CD4-positive, alpha-beta T cell (primary cell): ENCODE measurements around the gene ATP12A. TPM values are rescaled to one million over a fixed set of nuclear protein-coding genes. Genes with fewer than 3 reads are reported as not detected.

ENCODE experiments used
- ATAC-seq: fragments of 200-7000 bp; cut with Tn5 transposase; one replicate; pipeline ENCODE4 v1.10.0; 2022; ENCODE audit warnings: mild to moderate bottlenecking; ENCODE audit not compliant: poor library complexity
- CTCF ChIA-PET: fragments of 350-600 bp; sonication (Branson Sonifier 250); formaldehyde crosslinking; loops from one replicate; lab custom pipeline; 2021; ENCODE audit warnings: antibody characterized with exemption, inconsistent platforms; lab: Charles Lee
- POLR2A ChIA-PET: fragments of 350-600 bp; sonication (Branson Sonifier 250); formaldehyde crosslinking; loops from one replicate; lab custom pipeline; 2021; ENCODE audit warnings: antibody characterized with exemption, inconsistent platforms; lab: Charles Lee
- DNase-seq, 14 experiments: peaks; one replicate each; pipeline ENCODE4 v3.0.0-alpha.2; 2013 to 2020; ENCODE audit warnings: mixed read lengths in 2 of 14
- H3K27ac ChIP-seq, 2 donors: one replicate each; pipeline versions ENCODE4 v1.5.1 to v1.7.0; 2013; ENCODE audit warnings: low read length in 2 of 2, low read depth in 1 of 2, mild to moderate bottlenecking in 1 of 2
- H3K27me3 ChIP-seq, 2 experiments: 1 replicate in 1 of 2; 2 replicates in 1 of 2; pipeline versions ENCODE4 v1.6.1 to v1.7.0; 2013; ENCODE audit warnings: low read length in 2 of 2, control low read depth in 1 of 2, mild to moderate bottlenecking in 1 of 2, moderate library complexity in 1 of 2; ENCODE audit not compliant: insufficient read depth in 2 of 2, control insufficient read depth in 1 of 2
- H3K36me3 ChIP-seq: one replicate; pipeline ENCODE4 v1.6.1; 2013; ENCODE audit warnings: low read length, control low read depth; ENCODE audit not compliant: insufficient read depth
- H3K4me1 ChIP-seq: one replicate; pipeline ENCODE4 v1.6.1; 2013; ENCODE audit warnings: low read length, control low read depth; ENCODE audit not compliant: insufficient read depth
- H3K4me3 ChIP-seq: one replicate; pipeline ENCODE4 v1.5.1; 2013; ENCODE audit warnings: mild to moderate bottlenecking, low read length, moderate library complexity
- H3K9me3 ChIP-seq, 2 experiments: 1 replicate in 1 of 2; 2 replicates in 1 of 2; pipeline versions ENCODE4 v1.6.1 to v1.7.0; 2013; ENCODE audit warnings: low read length in 2 of 2, mild to moderate bottlenecking in 2 of 2, control low read depth in 1 of 2, moderate library complexity in 1 of 2; ENCODE audit not compliant: control insufficient read depth in 1 of 2, insufficient read depth in 1 of 2
- H3K27ac Mint-ChIP-seq: one replicate; pipeline ENCODE4 v1.8.0; 2020; ENCODE audit warnings: mixed read lengths
- H3K27me3 Mint-ChIP-seq: one replicate; pipeline ENCODE4 v1.8.0; 2021; ENCODE audit warnings: mixed read lengths
- H3K36me3 Mint-ChIP-seq: one replicate; pipeline ENCODE4 v1.8.0; 2021; ENCODE audit warnings: low read depth, mixed read lengths
- H3K4me1 Mint-ChIP-seq: one replicate; pipeline ENCODE4 v1.8.0; 2021; ENCODE audit warnings: low read depth, mixed read lengths
- H3K4me3 Mint-ChIP-seq: one replicate; pipeline ENCODE4 v1.8.0; 2020; ENCODE audit warnings: mild to moderate bottlenecking, mixed read lengths
- H3K9me3 Mint-ChIP-seq: one replicate; pipeline ENCODE4 v1.8.0; 2020; ENCODE audit warnings: mixed read lengths
- intact Hi-C, 2 experiments: fragments of 100-400 bp; cut with DNase I in 1 of 2; cut with micrococcal nuclease in 1 of 2; formaldehyde crosslinking; loops; one replicate each; pipeline versions ENCODE4 v1.15.1 to v1.9.0; 2023 to 2025; cut with DNase I, micrococcal nuclease
- total RNA-seq, 174 experiments: library from RNA in 2 of 174; stranded (reverse) in 2 of 174; gene quantifications; one replicate each; pipeline ENCODE4 v1.2.3 and lab custom pipeline; 2021 to 2026
- TF ChIP-seq, protein P1 (sequence below): fragments of 200-600 bp; IDR thresholded peaks from one replicate; pipeline ENCODE4 v1.8.0; 2022; ENCODE audit warnings: antibody characterized with exemption, mild to moderate bottlenecking

The ATP12A gene
- total RNA-seq, 2 experiments from 2014 or later = 0.05 to 0.06 TPM

DNA sequence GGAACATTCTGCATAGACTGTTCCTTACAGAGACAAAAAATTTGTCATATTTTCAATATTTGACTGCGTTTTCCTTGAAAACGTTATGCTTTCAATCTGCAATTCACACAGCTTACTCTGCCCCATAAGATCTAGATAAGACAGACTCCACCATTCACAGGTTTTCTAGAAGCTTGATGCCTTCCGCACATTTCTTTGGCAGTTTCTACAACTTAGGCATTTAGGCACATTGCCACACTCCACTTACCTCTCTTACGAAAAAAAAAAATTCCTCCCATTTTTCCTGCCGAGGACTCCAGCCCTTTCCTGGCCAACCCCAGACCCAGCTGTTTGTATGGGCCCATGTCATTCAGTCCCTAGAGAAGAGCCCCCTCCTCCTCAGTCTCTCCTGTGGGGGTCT lies 11.2 kb downstream of the ATP12A start:
- H3K4me1 Mint-ChIP-seq = peaks cover 5% of the 10 kb centered on the region
- no peak for DNase-seq

DNA sequence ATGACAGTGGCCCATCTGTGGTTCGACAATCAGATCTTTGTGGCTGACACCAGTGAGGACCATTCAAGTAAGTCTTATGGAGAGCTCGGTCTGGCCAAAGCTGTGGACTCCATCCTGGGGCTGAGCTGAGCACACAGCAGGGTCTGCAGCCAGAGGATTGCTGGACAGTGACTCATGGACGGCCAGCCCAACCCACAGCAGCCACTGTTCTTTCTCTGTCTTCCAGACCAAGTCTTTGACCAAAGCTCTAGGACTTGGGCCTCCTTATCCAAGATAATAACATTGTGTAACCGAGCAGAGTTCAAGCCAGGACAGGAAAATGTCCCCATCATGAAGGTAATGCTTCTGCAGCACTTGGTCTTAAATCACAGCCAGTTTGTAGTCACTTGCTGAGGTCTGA lies 12.4 kb downstream of the ATP12A start:
- POLR2A ChIA-PET = no interaction called here
- DNase-seq = no peak
- CTCF ChIA-PET = interaction anchor here (0.9 to 2.3 kb wide), 2 partner anchors 10 to 35 kb away, joined by 5 to 7 read pairs; no protein-coding TSS in a partner anchor
- Histone ChIP-seq H3K27ac (no peak overlapping the region), H3K9me3 (no peaks in the 10 kb centered on the region), H3K4me3 (no peak overlapping the region), H3K27me3 (peaks cover 10 to 29% of the 10 kb centered on the region in 2 experiments), H3K4me1 (peaks cover 6% of the 10 kb centered on the region), H3K36me3 (no peaks in the 10 kb centered on the region)
- TF ChIP-seq, protein P1, sequence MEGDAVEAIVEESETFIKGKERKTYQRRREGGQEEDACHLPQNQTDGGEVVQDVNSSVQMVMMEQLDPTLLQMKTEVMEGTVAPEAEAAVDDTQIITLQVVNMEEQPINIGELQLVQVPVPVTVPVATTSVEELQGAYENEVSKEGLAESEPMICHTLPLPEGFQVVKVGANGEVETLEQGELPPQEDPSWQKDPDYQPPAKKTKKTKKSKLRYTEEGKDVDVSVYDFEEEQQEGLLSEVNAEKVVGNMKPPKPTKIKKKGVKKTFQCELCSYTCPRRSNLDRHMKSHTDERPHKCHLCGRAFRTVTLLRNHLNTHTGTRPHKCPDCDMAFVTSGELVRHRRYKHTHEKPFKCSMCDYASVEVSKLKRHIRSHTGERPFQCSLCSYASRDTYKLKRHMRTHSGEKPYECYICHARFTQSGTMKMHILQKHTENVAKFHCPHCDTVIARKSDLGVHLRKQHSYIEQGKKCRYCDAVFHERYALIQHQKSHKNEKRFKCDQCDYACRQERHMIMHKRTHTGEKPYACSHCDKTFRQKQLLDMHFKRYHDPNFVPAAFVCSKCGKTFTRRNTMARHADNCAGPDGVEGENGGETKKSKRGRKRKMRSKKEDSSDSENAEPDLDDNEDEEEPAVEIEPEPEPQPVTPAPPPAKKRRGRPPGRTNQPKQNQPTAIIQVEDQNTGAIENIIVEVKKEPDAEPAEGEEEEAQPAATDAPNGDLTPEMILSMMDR = no peak
- intact Hi-C loops = no loop called here
- H3K4me1 Mint-ChIP-seq = peaks cover 5% of the 10 kb centered on the region
- ATAC-seq = no peak
- no peaks in the 10 kb centered on the region for H3K36me3 Mint-ChIP-seq
- H3K27me3 Mint-ChIP-seq = peaks cover 37% of the 10 kb centered on the region
- no peak overlapping the region for H3K27ac Mint-ChIP-seq
- H3K4me3 Mint-ChIP-seq = no peak overlapping the region
- H3K9me3 Mint-ChIP-seq = no peaks in the 10 kb centered on the region

More for the DNA sequence above, 11.2 kb downstream of the ATP12A start:
- POLR2A ChIA-PET = no interaction called here
- Histone ChIP-seq H3K27me3 (peaks cover 10 to 29% of the 10 kb centered on the region in 2 experiments), H3K4me3 (no peak overlapping the region), H3K9me3 (no peaks in the 10 kb centered on the region), H3K27ac (no peak overlapping the region), H3K4me1 (peaks cover 6% of the 10 kb centered on the region), H3K36me3 (no peaks in the 10 kb centered on the region)
- Mint-ChIP-seq H3K4me3 (no peak overlapping the region), H3K27ac (no peak overlapping the region), H3K9me3 (no peaks in the 10 kb centered on the region), H3K36me3 (no peaks in the 10 kb centered on the region), H3K27me3 (peaks cover 37% of the 10 kb centered on the region)
- CTCF ChIA-PET = no interaction called here
- ATAC-seq = no peak
- intact Hi-C loops = no loop called here
- TF ChIP-seq, protein P1 = no peak

DNA sequence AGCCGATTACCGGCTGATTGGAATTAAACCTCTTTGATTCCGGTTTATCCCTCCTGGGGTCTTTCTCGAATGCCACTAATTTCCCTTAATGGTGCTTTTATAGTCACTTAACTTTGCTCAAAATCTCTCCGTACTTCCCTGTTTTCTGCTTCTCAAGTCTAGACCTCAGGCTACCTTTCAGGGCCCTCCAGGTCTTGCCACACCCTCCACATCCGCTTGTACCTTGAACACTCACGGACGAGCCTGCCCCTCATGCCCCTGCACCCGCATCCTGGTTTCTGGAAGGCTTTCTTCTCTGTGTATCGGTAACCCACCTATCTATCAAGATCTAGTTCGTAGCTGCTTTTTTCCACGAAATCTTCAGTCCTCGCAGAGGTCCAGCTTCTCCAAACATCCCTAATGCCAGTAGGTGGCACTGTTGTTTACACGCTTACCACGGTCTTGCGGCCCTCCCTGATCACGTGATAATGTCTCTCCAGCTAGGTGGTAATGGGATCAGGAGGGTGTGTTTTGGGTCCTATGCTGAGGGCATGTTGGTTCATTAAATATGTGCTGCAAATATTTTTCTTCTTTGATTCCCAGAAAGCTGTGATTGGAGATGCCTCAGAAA lies 13.8 kb downstream of the ATP12A start:
- Mint-ChIP-seq H3K27ac (no peak overlapping the region), H3K4me1 (peaks cover 5% of the 10 kb centered on the region), H3K9me3 (no peaks in the 10 kb centered on the region), H3K27me3 (peaks cover 36% of the 10 kb centered on the region), H3K36me3 (no peaks in the 10 kb centered on the region), H3K4me3 (no peak overlapping the region)
- H3K4me1 ChIP-seq = peaks cover 6% of the 10 kb centered on the region
- POLR2A ChIA-PET = interaction anchor here (1.2 kb wide), 1 partner anchor 9 kb away, joined by 3 read pairs; no protein-coding TSS in a partner anchor
- intact Hi-C loops = no loop called here
- H3K36me3 ChIP-seq = no peaks in the 10 kb centered on the region
- H3K9me3 ChIP-seq = no peaks in the 10 kb centered on the region
- ATAC-seq (peak; percentile 60), DNase-seq (peak in 5 of 14 experiments; percentile 17 to 77 (median 53))
- CTCF ChIA-PET = interaction anchor here (0.6 to 2.3 kb wide), 16 partner anchors 9 to 301 kb away, joined by 3 to 10 read pairs (median 4); partner anchors contain the start of gene ATP12A
- TF ChIP-seq, protein P1 = peak; percentile 67
- H3K27ac ChIP-seq = no peak overlapping the region
- no peak overlapping the region for H3K4me3 ChIP-seq
- H3K27me3 ChIP-seq = peaks cover 6 to 29% of the 10 kb centered on the region in 2 experiments
